Neuronal stem cell (in vitro differentiated cells): ENCODE measurements around the gene HMX1.
A peak's percentile ranks its signal among the peaks of the same experiment; 100 is the strongest.

Experiments
- DNase-seq: peaks from one replicate; pipeline ENCODE4 v3.0.0-alpha.2; 2013; ENCODE audit warnings: low spot score
- H2AFZ ChIP-seq: one replicate; pipeline ENCODE4 v1.6.1; 2013; ENCODE audit warnings: mild to moderate bottlenecking, low read length, inconsistent platforms
- H2AK5ac ChIP-seq: 2 replicates; pipeline ENCODE4 v1.6.1; 2013; ENCODE audit warnings: low read depth, mild to moderate bottlenecking, inconsistent platforms, low read length, moderate library complexity, mixed read lengths
- H2BK120ac ChIP-seq: 2 replicates; pipeline ENCODE4 v1.6.1; 2013; ENCODE audit warnings: low read depth, mild to moderate bottlenecking, inconsistent platforms, low read length, moderate library complexity, mixed read lengths
- H2BK12ac ChIP-seq: one replicate; pipeline ENCODE4 v1.6.1; 2013; ENCODE audit warnings: low read length, inconsistent platforms
- H2BK15ac ChIP-seq: 2 replicates; pipeline ENCODE4 v1.6.1; 2013; ENCODE audit warnings: mild to moderate bottlenecking, low read length, inconsistent platforms, mixed read lengths
- H2BK5ac ChIP-seq: one replicate; pipeline ENCODE4 v1.6.1; 2013; ENCODE audit warnings: inconsistent platforms, mild to moderate bottlenecking, low read length, moderate library complexity
- H3K14ac ChIP-seq: one replicate; pipeline ENCODE4 v1.6.1; 2013; ENCODE audit warnings: low read length, inconsistent platforms
- H3K18ac ChIP-seq: 2 replicates; pipeline ENCODE4 v1.6.1; 2013; ENCODE audit warnings: low read length, inconsistent platforms
- H3K23ac ChIP-seq: 2 replicates; pipeline ENCODE4 v1.6.1; 2013; ENCODE audit warnings: low read depth, mild to moderate bottlenecking, mixed read lengths, low read length, inconsistent platforms; ENCODE audit not compliant: poor library complexity
- H3K27ac ChIP-seq: replicated peaks from 3 replicates; pipeline ENCODE4 v1.5.1; 2013; ENCODE audit warnings: low read length, inconsistent platforms
- H3K27me3 ChIP-seq, 3 experiments: 2 replicates each; pipeline ENCODE4 v1.6.1; 2013; ENCODE audit warnings: low read length in 3 of 3, mild to moderate bottlenecking in 2 of 3, inconsistent platforms in 1 of 3, low read depth in 1 of 3, mixed read lengths in 1 of 3, moderate library complexity in 1 of 3; ENCODE audit not compliant: control insufficient read depth in 3 of 3, insufficient read depth in 3 of 3
- H3K36me3 ChIP-seq, 2 donors: replicated peaks in 1 of 2; 2 replicates each; pipeline ENCODE4 v1.6.1; 2013; ENCODE audit warnings: low read length in 2 of 2; ENCODE audit not compliant: control insufficient read depth in 2 of 2, insufficient read depth in 2 of 2
- H3K4ac ChIP-seq: 2 replicates; pipeline ENCODE4 v1.6.1; 2013; ENCODE audit warnings: inconsistent platforms, mild to moderate bottlenecking, low read length, moderate library complexity
- H3K4me1 ChIP-seq, 2 donors: 1 replicate in 1 of 2; 2 replicates in 1 of 2; pipeline ENCODE4 v1.6.1; 2013; ENCODE audit warnings: low read length in 2 of 2, low read depth in 1 of 2; ENCODE audit not compliant: control insufficient read depth in 2 of 2, insufficient read depth in 1 of 2
- H3K4me2 ChIP-seq: one replicate; pipeline ENCODE4 v1.6.1; 2013; ENCODE audit warnings: mild to moderate bottlenecking, low read length, inconsistent platforms; ENCODE audit not compliant: insufficient read depth, poor library complexity, severe bottlenecking
- H3K4me3 ChIP-seq, 2 donors: 2 replicates each; pipeline ENCODE4 v1.5.1; 2013; ENCODE audit warnings: low read length in 2 of 2, mild to moderate bottlenecking in 2 of 2, inconsistent platforms in 1 of 2, moderate library complexity in 1 of 2
- H3K79me1 ChIP-seq: one replicate; pipeline ENCODE4 v1.6.1; 2013; ENCODE audit warnings: low read depth, mild to moderate bottlenecking, inconsistent platforms, low read length, moderate library complexity
- H3K9ac ChIP-seq: one replicate; pipeline ENCODE4 v1.6.1; 2013; ENCODE audit warnings: mild to moderate bottlenecking, low read depth, low read length, inconsistent platforms; ENCODE audit not compliant: poor library complexity
- H3K9me3 ChIP-seq, 2 donors: replicated peaks in 1 of 2; 2 replicates each; pipeline versions ENCODE3 to v1.6.1; 2013; ENCODE audit warnings: low read length in 2 of 2, mild to moderate bottlenecking in 2 of 2, inconsistent platforms in 1 of 2, low read depth in 1 of 2, mixed read lengths in 1 of 2, moderate library complexity in 1 of 2; ENCODE audit not compliant: control insufficient read depth in 2 of 2, insufficient read depth in 1 of 2
- H4K8ac ChIP-seq: one replicate; pipeline ENCODE4 v1.6.1; 2013; ENCODE audit warnings: low read depth, mild to moderate bottlenecking, inconsistent platforms, low read length, moderate library complexity
- H4K91ac ChIP-seq: one replicate; pipeline ENCODE4 v1.6.1; 2013; ENCODE audit warnings: low read length, low read depth, mild to moderate bottlenecking, inconsistent platforms; ENCODE audit not compliant: poor library complexity
- WGBS, 2 donors: extraction: QIAGEN DNeasy Blood & Tissue Kit; methylation state at CpG; one replicate each; pipeline ENCODE4 v1.1.7; 2013; ENCODE audit warnings: missing lambda C conversion rate in 2 of 2, mixed read lengths in 1 of 2; ENCODE audit not compliant: insufficient read length in 2 of 2, insufficient replicate concordance in 1 of 2; ENCODE audit errors: extremely low coverage in 2 of 2; 5-methylcytosine and 5-hydroxymethylcytosine counted together

Gene HMX1

DNA sequence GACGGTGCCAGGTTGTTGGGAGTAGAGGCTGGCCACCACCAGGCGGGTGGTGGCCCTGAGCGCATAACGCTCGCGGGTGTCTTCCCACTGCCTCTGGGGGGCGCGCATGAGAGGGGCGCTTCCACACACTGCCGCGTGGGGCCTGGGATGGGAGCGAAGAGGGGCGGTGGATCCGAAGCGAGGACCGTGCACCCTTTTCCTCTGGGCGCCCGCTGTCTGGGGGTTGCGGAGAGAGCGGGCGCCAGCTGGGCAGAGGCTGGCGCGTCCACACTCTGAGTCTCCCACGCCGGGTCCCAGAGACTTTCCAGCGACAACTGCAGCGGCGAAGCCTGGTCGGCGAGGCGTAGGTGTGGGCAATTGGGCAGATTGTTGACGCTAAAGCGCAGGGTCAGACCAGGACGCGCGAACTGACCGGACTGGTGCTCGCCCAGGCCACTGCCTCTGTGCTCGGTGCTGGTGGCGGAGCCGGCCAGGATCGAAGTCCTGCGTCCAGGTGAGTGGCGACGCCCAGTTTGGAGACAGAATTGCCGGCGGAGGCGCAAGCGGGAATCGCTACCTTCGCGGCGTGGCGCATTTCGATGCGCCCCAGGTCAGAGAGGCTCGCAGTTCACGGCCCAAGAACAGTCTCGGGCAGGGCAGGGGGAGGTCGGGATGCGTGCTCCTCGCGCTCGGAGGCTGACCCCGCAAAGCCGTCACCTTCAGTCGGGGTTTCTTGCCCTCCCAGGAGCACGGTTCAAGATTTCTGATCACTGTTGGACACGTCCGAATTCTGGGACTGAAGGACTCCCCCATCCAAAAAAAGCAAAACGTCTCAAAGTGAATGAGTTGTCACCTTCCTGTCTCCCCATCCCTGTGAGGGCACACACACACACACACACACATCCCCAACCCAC, 2.6 kb upstream of the HMX1 start:
- Histone ChIP-seq H2BK12ac (peak overlapping the region; percentile 10), H3K4me1 (no peaks in the 10 kb centered on the region), H3K14ac (peak overlapping the region; percentile 71), H3K18ac (peak overlapping the region; percentile 65), H3K4me3 (no peak overlapping the region), H2AK5ac (peak overlapping the region; percentile 81), H2BK15ac (no peak overlapping the region), H2BK120ac (no peak overlapping the region), H3K27me3 (peaks cover 84 to 99% (median 95%) of the 10 kb centered on the region in 3 experiments), H2AFZ (no peak overlapping the region), H3K36me3 (peaks cover 0 to 2% of the 10 kb centered on the region in 2 donors), H3K79me1 (no peaks in the 10 kb centered on the region), H3K9ac (peak overlapping the region; percentile 21), H2BK5ac (no peak overlapping the region), H3K23ac (peak overlapping the region; percentile 80), H4K91ac (no peak overlapping the region), H3K4me2 (no peak overlapping the region), H3K9me3 (peaks cover 0 to 9% of the 10 kb centered on the region in 2 donors), H4K8ac (peak overlapping the region; percentile 17), H3K27ac (no peak overlapping the region), H3K4ac (peak overlapping the region; percentile 37)
- no CpG with 5 or more reads among the region's 71 CpGs for WGBS, 2 donors
- no peak for DNase-seq

DNA sequence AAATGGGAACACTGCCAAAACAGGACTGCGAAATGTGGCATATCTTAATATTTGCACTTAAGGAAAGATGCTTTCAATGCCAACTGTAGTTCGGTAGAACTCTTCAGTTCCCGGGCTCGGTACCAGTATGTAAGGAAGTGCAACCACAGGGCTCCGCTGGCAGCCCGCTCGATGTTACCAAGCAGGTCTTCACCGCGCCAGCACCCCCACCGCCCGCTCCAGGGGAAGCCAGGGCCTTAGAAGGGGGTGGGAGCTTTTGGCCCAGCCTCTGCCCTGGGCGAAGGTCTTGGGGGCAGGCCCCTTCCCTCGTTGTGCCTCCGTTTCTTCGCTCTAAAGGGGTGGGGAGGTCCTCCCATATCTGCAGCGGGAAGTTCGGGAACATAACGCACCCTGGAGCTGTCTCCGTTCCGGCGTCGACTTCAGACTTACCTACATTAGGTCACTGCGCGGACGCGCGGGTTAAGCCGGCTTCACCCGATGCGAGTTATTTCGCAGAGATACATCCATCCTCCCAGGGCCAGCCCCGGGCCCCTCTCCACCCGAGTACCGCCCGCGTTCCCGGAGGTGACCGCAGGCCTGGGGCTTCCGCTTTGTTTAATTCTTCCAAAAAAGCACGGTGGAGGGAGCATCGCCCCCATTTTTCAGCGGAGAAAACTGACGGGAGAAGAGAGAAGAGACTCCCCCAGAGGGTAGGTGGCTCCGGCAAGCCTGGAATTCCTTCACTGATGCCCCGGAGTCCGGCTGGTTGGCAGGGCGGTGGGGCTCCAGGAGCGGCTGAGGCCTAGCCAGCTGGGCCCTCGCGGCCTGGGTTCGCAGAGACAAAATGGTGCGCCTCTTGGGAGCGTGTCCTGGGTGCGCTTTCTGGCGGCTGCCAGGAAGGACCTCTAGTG, 1.0 kb upstream of the HMX1 start:
- H2AK5ac ChIP-seq, result peak overlapping the region; percentile 32
- H3K23ac ChIP-seq, result peak overlapping the region; percentile 85
- peak overlapping the region; percentile 38 for H3K18ac ChIP-seq
- no peaks in the 10 kb centered on the region for H3K4me1 ChIP-seq
- no CpG with 5 or more reads among the region's 55 CpGs for WGBS, 2 donors
- H3K79me1 ChIP-seq, result peaks cover 1% of the 10 kb centered on the region
- H3K9ac ChIP-seq, result no peak overlapping the region
- no peak overlapping the region for H3K4me3 ChIP-seq
- no peak overlapping the region for H2BK120ac ChIP-seq
- H3K14ac ChIP-seq, result peak overlapping the region; percentile 38
- no peak overlapping the region for H3K4me2 ChIP-seq
- no peak overlapping the region for H4K8ac ChIP-seq
- no peak overlapping the region for H2BK15ac ChIP-seq
- H3K4ac ChIP-seq, result no peak overlapping the region
- H2BK5ac ChIP-seq, result no peak overlapping the region
- no peak for DNase-seq
- H3K9me3 ChIP-seq, result peaks cover 0 to 11% of the 10 kb centered on the region in 2 donors
- no peak overlapping the region for H2AFZ ChIP-seq
- H3K36me3 ChIP-seq, result peaks cover 0 to 2% of the 10 kb centered on the region in 2 donors
- H3K27me3 ChIP-seq, result peaks cover 92 to 99% (median 97%) of the 10 kb centered on the region in 3 experiments
- H2BK12ac ChIP-seq, result no peak overlapping the region
- H3K27ac ChIP-seq, result no peak overlapping the region
- H4K91ac ChIP-seq, result no peak overlapping the region

- Histone ChIP-seq H2BK12ac (peak overlapping the region; percentile 58), H4K91ac (no peak overlapping the region), H3K4me2 (peak overlapping the region; percentile 80), H2BK120ac (no peak overlapping the region), H3K27ac (no peak overlapping the region), H3K23ac (no peak overlapping the region), H3K4ac (no peak overlapping the region), H3K18ac (peak overlapping the region; percentile 83), H2AFZ (no peak overlapping the region), H3K9ac (peak overlapping the region; percentile 44), H3K27me3 (peaks cover 94 to 99% (median 97%) of the 10 kb centered on the region in 3 experiments), H4K8ac (no peak overlapping the region), H3K36me3 (peaks cover 0 to 2% of the 10 kb centered on the region in 2 donors), H3K4me3 (peak overlapping the region in 1 of 2 donors; percentile 74), H3K9me3 (peaks cover 0 to 9% of the 10 kb centered on the region in 2 donors), H2BK15ac (peak overlapping the region; percentile 81), H3K79me1 (peaks cover 1% of the 10 kb centered on the region), H3K14ac (no peak overlapping the region), H2BK5ac (no peak overlapping the region), H2AK5ac (no peak overlapping the region), H3K4me1 (no peaks in the 10 kb centered on the region)
- no CpG with 5 or more reads among the region's 52 CpGs for WGBS, 2 donors
- DNase-seq, result no peak
Measured at GRCh38 chr4:8870647-8871416, 807 bp downstream of the HMX1 start.
